Keratinocyte (primary cell): Measurements from ENCODE around the gene ARPC1B. TPM values are rescaled to one million over a fixed set of nuclear protein-coding genes. Genes with fewer than 3 reads are reported as not detected.

ENCODE experiments used
- DNase-seq: peaks from one replicate; pipeline ENCODE4 v3.0.0-alpha.2; 2011; ENCODE audit warnings: low read depth, missing footprints, low spot score
- FAIRE-seq: peaks from 2 replicates; lab custom pipeline; 2011; peaks lifted over from hg19 to GRCh38; lab: Jason Lieb, UNC
- H2AFZ ChIP-seq: 2 replicates; pipeline ENCODE4 v1.6.0; 2012; ENCODE audit warnings: low read length, control low read depth, inconsistent platforms; ENCODE audit not compliant: control insufficient read depth
- H3K27ac ChIP-seq: 2 replicates; pipeline ENCODE4 v1.5.1; 2011; ENCODE audit warnings: low read length; ENCODE audit not compliant: control insufficient read depth, insufficient read depth
- H3K27me3 ChIP-seq: 3 replicates; pipeline ENCODE4 v1.6.0; 2011; ENCODE audit warnings: low read length; ENCODE audit not compliant: control insufficient read depth, insufficient read depth; ENCODE audit errors: extremely low read depth
- H3K36me3 ChIP-seq, 2 experiments: 2 replicates in 1 of 2; 3 replicates in 1 of 2; pipeline ENCODE4 v1.5.1; 2011; ENCODE audit warnings: low read length in 2 of 2, mild to moderate bottlenecking in 1 of 2; ENCODE audit not compliant: control insufficient read depth in 2 of 2, insufficient read depth in 2 of 2; ENCODE audit errors: extremely low read depth in 1 of 2
- H3K4me1 ChIP-seq: 3 replicates; pipeline ENCODE4 v1.5.1; 2011; ENCODE audit warnings: low read length; ENCODE audit not compliant: control insufficient read depth, insufficient read depth; ENCODE audit errors: extremely low read depth
- H3K4me2 ChIP-seq: 3 replicates; pipeline ENCODE4 v1.6.0; 2011; ENCODE audit warnings: low read depth, low read length; ENCODE audit not compliant: control insufficient read depth, insufficient read depth; ENCODE audit errors: extremely low read depth
- H3K4me3 ChIP-seq, 3 experiments: fragments of 200-600 bp in 1 of 3; sonication (generic) in 1 of 3; 2 replicates in 2 of 3; 3 replicates in 1 of 3; pipeline ENCODE4 v1.5.1; 2011 to 2016; ENCODE audit warnings: low read length in 3 of 3, mild to moderate bottlenecking in 3 of 3, control low read depth in 2 of 3, inconsistent platforms in 1 of 3, low read depth in 1 of 3, mixed read lengths in 1 of 3, mixed run types in 1 of 3, moderate library complexity in 1 of 3; ENCODE audit not compliant: control insufficient read depth in 2 of 3, insufficient read depth in 2 of 3; ENCODE audit errors: extremely low read depth in 1 of 3
- H3K79me2 ChIP-seq: 2 replicates; pipeline ENCODE4 v1.6.0; 2012; ENCODE audit warnings: low read length; ENCODE audit not compliant: control insufficient read depth, insufficient read depth
- H3K9ac ChIP-seq: 3 replicates; pipeline ENCODE4 v1.6.0; 2011; ENCODE audit warnings: low read length; ENCODE audit not compliant: control insufficient read depth, insufficient read depth; ENCODE audit errors: extremely low read depth
- H3K9me1 ChIP-seq: 3 replicates; pipeline ENCODE4 v1.6.0; 2011; ENCODE audit warnings: low read length; ENCODE audit not compliant: control insufficient read depth, insufficient read depth; ENCODE audit errors: extremely low read depth
- H3K9me3 ChIP-seq: 2 replicates; pipeline ENCODE4 v1.5.1; 2012; ENCODE audit warnings: low read depth, low read length; ENCODE audit not compliant: control insufficient read depth
- H4K20me1 ChIP-seq: 3 replicates; pipeline ENCODE4 v1.6.0; 2011; ENCODE audit warnings: low read length; ENCODE audit not compliant: control insufficient read depth, insufficient read depth; ENCODE audit errors: extremely low read depth
- CTCF ChIP-seq, 3 experiments: IDR thresholded peaks in 1 of 3; conservative IDR thresholded peaks in 1 of 3; optimal IDR thresholded peaks in 1 of 3; 2 replicates in 2 of 3; 3 replicates in 1 of 3; pipeline versions ENCODE3 to v1.5.1; 2011; ENCODE audit warnings: low read length in 3 of 3, mild to moderate bottlenecking in 3 of 3, moderate library complexity in 2 of 3, control low read depth in 1 of 3, inconsistent platforms in 1 of 3; ENCODE audit not compliant: insufficient read depth in 2 of 3; ENCODE audit errors: extremely low read depth in 1 of 3
- EZH2 ChIP-seq: IDR thresholded peaks from one replicate; pipeline ENCODE4 v1.6.1; 2012; ENCODE audit warnings: inconsistent platforms, mild to moderate bottlenecking, low read length, moderate library complexity
- dilution Hi-C: fragments of 300-500 bp; cut with MboI; formaldehyde crosslinking; loops from one replicate; pipeline ENCODE4 v1.7.0; 2020; ENCODE audit warnings: low sequenced_read_pairs; ENCODE audit not compliant: extremely low pct_ligation_motif_present
- polyA plus RNA-seq, 5 experiments: library from polyadenylated mRNA; depleted of rRNA in 3 of 5; stranded (reverse) in 3 of 5; stranded (forward) in 1 of 5; unstranded in 1 of 5; fragments of >200 nt; gene quantifications; 1 replicate in 1 of 5; 2 replicates in 3 of 5; 3 replicates in 1 of 5; pipeline versions ENCODE4 v1.2.1 to v1.2.3, GENCODE V29; 2011 to 2012; ENCODE audit warnings: missing spikeins in 2 of 5, low read depth in 1 of 5, low replicate concordance in 1 of 5

The ARPC1B gene
- polyA plus RNA-seq, 1 donor (not counting 4 experiments of a cell fraction or from before 2014, with no cell fraction given) = 383 TPM

GRCh38 chr7:99409806-99410205, 35.3 kb downstream of the ARPC1B start:
- no peak for FAIRE-seq
- Histone ChIP-seq H3K36me3 (peaks cover 15 to 32% of the 10 kb centered on the region in 2 experiments), H3K9me1 (peaks cover 3% of the 10 kb centered on the region)

GRCh38 chr7:99410635-99411034, 36.1 kb downstream of the ARPC1B start:
- Histone ChIP-seq H3K27me3 (no peaks in the 10 kb centered on the region), H2AFZ (no peak overlapping the region), H3K79me2 (peaks cover 66% of the 10 kb centered on the region), H3K36me3 (peaks cover 15 to 27% of the 10 kb centered on the region in 2 experiments), H3K9me1 (peaks cover 3% of the 10 kb centered on the region), H3K4me2 (peak overlapping the region; percentile 4), H3K9me3 (no peaks in the 10 kb centered on the region), H3K9ac (no peak overlapping the region), H3K27ac (no peak overlapping the region), H4K20me1 (peaks cover 6% of the 10 kb centered on the region), H3K4me3 (no peak overlapping the region), H3K4me1 (peaks cover 24% of the 10 kb centered on the region)
- TF ChIP-seq CTCF (optimal IDR thresholded peaks at IDR 0.05 in 1 of 3, IDR thresholded peaks at IDR 0.05 in 1 of 3, conservative IDR thresholded peaks at IDR 0.05 in 1 of 3; ENCODE audit: extremely low read depth in 1 of 3, insufficient read depth in 2 of 3, low read length in 3 of 3) (no peak), EZH2 (no peak)
- DNase-seq (no peak), FAIRE-seq (no peak)
- dilution Hi-C loops = no loop called here

More at GRCh38 chr7:99409806-99410205, 35.3 kb downstream of the ARPC1B start:
- Histone ChIP-seq H3K27me3 (no peaks in the 10 kb centered on the region), H3K4me2 (peak overlapping the region; percentile 98), H3K9me3 (no peaks in the 10 kb centered on the region), H3K9ac (peak overlapping the region; percentile 96), H3K4me3 (peak overlapping the region; percentile 73 to 100 (median 100)), H3K4me1 (peaks cover 27% of the 10 kb centered on the region), H3K79me2 (peaks cover 74% of the 10 kb centered on the region), H3K27ac (peak overlapping the region; percentile 47), H2AFZ (no peak overlapping the region), H4K20me1 (peaks cover 10% of the 10 kb centered on the region)
- dilution Hi-C loops = no loop called here
- no peak for DNase-seq
- no peak for TF ChIP-seq CTCF (optimal IDR thresholded peaks at IDR 0.05 in 1 of 3, IDR thresholded peaks at IDR 0.05 in 1 of 3, conservative IDR thresholded peaks at IDR 0.05 in 1 of 3; ENCODE audit: extremely low read depth in 1 of 3, insufficient read depth in 2 of 3, low read length in 3 of 3)
- no peak for TF ChIP-seq EZH2
